Measurements from ENCODE around the gene CRIM1.

The CRIM1 gene

DNA sequence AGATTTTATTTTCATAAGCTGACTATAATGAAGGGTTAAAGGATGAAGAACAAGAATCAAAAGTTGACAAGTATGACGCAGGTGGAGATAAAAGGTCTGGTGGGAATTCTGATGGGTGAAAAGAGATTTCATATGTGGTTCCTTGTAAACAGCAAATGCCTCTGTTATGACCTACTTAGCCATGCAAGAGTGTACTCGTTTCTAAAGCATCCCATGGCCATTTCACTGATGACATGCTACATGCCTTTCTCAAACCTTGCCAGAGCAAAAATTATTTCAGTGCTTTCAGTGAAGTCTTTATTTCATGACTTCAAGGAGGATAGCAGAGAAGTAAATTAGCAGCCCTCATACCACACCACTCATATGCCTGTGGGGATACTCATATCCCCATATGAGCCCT lies 170.6 kb downstream of the CRIM1 start:
- DNase-seq, result no peak

DNA sequence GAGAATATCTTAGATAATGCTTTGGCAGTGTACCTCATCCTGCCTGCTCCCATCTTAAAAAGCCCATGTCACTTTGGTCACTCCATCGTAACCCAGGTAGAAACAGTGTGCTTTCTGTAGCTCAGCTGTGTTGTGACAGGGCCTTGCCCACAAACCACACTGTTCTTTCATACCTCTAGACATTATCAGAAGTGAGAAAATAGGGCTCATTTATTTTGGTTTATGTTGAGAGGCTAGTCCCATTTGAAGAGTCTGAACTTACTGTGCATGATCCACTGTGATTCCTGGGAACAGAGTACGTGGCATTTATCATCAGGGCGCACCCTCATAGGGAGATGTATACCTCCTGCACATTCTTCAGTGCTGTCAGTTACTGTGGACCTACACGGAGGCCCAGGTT lies 172.7 kb downstream of the CRIM1 start:
- no peak for DNase-seq

DNA sequence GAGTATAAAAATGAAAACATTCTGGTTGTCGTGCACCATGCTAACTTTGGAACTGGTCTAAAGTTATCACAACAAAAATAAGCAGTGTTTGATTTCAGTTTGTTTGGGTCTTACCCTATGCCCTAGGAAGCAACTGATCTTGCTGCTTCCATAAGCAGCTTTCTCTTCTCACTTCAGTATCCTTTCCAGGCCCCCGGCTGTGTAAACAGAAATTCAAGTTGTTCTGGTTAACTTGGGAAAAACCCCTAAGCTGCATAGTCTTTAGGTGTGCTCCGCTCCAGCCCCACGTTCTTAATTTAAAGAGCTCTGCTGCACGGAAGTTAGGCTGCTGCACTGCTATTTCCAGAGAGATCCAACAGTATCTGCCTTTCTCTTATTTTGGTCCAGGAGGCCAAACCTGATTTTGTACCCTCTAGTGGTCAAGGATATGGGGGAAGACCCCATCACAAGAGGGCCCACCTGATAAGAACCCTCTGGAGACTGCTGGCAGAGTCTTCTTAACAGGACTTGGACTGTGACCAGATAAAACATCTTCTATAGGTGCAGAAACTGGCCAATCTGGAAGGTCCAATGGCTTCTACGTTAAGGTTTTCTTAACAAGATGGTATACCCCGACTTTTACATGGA lies 173.3 kb downstream of the CRIM1 start:
- no peak for DNase-seq

DNA sequence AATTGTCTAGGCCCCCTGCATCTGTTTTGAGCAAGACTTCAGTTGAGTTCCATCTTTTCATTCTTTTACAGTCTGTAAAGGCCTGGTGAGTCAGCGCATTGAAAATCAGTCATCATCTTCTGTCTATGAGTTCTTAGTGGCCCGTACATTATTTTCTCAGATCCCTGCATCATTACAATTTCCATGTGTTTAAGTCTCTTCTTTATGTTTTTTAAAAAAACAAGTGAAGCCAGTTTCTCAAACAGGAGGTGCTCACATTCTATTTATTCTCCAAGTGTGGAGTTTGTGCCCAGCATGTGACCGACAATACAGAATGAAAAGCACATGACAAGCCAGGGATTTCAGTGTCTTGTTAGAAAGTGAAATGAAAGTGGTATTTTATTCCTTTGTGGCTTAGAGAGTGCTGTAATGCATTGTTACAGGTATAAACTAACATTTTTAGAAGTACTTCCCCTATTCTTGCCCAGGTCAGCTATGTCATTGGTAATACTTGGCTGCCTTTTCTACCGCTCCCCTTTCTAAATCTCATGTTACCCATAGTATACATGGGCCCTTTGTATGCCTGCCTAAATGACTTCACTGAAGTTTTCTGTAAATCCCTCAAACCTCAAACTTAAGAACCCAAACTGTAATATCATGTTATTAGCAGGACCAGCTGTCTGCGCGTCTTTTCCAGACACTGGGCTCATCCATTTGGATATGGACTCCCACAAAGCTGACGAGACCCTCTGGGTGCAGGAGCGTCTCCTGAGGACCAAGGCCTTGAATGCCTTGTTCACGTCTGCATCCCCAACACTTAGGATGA lies 174.8 kb downstream of the CRIM1 start:
- peak; percentile 8 to 40 (median 28) for DNase-seq

DNA sequence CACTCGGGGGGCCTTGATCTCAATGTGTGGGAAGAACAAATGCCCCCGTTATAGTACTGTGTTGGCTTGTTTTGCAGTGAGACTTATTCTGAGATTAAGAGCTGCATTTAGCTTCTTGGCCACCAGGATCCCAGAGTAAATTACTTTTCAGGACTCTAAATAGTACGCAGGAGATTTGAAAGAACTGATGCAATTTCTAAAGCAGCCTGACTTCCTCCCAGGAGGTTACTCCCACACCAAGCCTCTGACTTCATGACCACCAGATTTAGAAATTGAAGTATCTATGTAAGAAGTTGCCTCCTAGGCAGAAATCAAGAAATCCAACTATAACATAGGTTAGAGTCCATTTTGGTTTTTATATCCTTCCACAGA lies 175.4 kb downstream of the CRIM1 start:
- DNase-seq, result peak; percentile 80 to 91 (median 86)

DNA sequence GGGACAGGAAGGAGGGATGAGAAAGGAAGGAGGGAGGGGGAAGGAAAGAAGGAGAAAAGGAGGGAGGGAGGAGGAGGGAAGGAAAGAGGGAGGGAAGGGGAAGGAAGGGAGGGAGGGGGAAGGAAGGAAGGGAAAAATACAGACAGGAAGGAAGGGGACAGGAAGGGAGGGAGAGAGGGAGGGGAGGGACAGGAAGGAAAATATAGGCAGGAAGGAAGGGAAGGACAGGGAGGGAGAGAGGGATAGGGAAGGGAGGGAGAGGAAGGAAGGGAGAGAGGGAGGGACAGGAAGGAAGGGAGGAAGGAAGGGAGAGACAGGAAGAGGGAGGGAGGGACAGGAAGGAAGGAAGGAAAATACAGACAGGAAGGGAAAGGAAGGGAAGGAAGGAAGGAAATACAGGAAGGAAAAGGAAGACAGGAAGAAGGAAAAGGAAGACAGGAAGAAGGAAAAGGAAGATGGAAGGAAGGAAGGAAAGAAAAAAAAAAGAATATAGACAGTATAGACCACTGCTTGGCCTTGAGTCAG lies 178.8 kb downstream of the CRIM1 start:
- no peak for DNase-seq

DNA sequence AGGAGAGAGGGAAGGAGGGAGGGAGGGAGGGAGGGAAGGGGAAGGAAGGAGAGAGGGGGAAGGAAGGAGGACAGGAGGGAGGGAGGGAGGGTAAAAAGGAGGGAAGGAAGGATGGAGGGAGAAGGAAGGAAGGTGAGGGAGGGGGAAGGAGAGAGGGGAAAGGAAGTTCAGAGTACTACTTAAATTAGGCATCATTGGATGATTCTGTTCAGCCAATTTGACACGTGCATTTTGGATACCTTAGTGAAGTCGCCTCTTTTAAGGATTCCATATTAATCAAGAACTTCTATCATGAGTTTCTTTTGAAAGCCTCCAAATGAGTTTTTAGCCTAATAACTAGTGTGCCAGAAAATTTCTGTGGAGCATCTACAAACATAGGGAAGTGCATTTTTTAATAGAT lies 179.5 kb downstream of the CRIM1 start:
- DNase-seq, result no peak

DNA sequence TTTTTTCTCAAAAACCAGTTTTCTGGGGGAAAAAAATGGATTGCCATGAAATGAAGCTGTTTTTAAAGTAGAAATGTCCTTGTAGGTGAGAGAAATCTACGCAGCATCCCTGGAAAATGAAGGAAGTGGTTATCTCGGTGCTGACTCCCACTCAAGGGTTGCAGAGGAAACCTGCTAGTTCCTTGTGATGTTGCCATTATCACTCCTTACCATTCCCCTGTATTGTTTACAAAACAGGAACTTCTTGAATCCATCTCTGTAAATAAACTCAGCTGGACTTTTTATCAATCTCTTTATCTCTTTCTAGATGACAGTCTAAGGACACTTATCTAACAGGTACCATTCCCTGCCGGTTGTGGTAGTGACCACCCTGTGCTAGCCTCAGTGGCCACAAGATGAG lies 181.2 kb downstream of the CRIM1 start:
- no peak for DNase-seq

DNA sequence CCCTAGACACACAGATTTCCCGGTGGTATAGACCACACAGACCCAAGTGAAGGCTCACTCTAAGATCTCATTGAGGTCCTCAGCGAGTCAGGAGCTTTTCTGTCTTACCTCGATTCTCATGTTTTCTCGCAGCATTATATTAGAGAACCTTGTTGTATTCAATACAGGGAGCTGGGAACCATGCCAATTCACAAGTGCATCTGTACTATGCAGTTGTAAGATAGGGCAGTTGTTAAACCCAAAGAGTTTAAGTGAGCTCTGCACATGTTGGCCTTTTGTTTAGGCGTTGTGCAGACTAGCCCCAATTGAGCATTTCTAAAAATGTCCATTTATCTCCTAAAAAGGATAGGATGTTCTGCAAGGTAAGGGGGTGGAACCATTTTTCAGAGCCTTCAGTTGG lies 182.8 kb downstream of the CRIM1 start:
- DNase-seq, result no peak

DNA sequence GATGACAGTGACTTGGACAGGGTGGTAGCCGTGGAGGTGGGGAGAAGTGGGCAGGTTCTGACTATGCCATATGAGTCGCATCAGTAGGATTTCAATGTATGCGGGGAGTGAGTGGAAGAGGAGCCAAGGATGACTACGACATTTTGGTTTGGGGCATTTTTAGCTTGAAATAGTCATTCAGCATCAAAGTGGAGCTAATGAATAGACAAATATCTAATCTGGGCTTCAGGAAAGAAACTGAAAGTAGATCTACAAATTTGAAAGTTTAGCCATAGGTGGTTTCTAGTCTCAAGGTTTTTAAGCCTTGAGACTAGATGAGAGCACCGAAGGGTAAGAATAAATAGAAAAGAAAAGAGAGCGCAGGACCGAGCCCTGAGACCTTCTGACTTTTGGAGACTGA lies 184.1 kb downstream of the CRIM1 start:
- DNase-seq, result no peak

DNA sequence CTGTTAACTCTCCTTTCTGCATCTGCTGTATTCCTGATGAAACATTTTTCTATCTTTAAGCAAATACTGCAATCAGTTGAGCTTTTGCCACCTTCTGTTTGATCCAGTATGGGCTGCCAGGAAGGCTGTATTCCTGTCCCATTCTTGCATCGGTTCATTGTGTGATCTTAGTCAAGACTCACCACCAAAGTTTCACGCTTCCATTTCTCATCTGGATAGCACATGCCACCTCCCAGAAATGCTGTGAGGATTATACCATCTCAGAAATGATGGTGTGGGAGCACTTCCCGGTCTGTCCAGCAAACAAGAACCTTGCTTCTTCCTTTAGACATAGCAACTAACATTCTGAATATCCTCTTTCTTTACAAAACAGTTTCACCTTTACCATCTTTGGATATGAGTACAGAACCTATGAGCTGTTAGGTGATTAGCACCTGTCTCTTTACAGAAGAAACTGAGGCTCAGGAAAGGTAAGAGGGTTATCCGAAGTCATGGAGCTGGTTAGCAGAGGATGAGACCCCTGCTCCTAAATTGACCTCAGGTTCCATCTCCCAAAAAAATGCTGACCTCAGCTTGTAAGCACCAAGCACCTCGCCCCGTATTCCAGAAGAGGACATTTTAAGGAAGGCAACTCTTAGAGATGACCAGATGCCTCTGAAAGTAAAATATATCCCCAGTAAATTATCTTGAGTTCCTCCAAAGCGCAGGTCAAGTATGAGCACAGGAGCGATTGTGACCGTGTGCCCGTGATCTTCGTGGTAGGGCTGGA lies 185.6 kb downstream of the CRIM1 start:
- no peak for DNase-seq

DNA sequence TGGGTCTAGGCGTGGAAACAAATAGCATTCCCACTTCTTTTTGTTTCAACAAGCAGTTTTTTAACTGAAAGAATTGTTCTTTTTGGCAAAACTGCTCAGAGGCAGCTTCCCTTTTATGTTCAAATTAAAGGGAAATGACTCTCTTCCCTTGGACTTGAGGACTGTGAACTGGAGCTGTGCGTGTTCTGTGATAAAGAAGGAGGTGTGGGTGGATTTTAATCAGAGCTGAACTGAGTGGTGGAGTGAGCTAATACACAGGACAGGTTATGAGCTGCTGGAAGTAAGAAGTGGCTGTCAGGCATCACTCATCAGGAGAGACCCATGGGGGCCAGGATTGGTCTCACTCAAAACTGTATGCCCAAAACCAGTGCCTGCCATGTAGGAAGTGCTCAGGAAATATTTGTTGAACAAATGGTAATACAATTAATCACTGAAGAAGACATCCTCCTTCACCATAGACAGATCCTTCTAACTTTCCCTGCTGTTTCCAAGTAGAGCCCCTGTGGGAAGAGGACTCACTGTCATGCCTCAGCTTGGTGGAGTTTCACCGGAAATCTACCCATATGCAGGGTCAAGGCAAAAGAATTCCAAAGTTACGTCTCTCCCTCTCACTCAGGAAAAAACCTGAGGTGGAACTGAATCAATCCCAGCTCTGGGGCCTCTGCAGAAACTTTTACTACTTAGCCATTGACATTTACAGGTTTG lies 186.5 kb downstream of the CRIM1 start:
- peak; percentile 17 to 50 (median 30) for DNase-seq

DNA sequence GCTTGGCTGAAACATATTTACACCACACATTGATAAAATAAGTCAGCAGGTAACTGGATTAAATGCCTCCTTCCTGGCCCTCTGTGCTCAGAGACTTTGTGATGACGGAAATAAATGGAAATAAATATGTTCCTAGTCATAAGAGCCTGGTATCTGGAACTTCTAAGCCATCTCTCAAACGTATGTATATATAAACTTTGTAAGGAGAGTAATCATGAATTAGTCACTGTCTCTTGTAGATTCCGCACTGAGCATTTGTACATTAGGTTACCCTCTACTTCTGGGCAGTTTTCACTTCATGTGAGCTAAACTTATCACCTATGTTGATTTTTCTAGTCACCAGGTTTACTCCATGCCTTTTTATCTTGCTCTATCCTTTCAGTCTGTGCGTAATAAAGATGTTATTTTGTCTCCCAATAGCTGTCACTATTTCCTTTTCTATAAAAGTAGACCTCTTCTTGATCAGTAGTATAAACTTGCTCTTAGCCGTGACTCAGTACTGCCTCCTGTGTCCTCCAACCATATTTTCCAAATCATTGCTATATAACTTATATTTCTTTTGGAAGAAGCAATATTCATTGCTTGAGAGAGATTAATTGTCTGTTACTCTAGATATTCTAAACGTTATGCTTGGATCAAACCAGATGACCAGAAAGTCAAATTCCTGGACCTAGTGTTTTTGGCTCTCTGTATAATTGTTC lies 189.2 kb downstream of the CRIM1 start:
- DNase-seq, result no peak

DNA sequence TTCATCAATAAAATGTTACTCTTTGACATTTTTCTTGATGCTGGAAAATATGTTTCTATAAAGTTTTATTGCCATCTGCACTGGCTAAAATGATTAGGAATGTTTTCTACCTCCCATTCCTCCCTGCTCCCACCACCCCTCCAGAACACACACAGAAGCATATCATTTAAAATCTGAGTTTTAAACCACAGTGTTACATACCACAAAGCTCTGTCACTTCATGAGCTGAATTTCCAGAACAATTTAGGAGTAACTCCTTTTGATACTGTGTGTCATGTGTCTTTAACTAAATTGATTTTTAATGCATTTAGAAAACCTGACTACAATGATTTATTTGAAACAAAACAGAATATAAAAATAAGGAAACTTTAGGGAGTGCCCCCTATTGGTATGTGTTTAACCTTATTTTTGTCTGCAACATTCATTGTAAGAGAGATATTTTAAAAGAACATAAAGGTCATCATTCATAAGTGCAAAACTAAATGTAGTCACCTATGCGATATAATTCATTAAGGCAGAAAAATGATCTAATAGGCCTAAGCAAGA lies 190.4 kb downstream of the CRIM1 start:
- no peak for DNase-seq

DNA sequence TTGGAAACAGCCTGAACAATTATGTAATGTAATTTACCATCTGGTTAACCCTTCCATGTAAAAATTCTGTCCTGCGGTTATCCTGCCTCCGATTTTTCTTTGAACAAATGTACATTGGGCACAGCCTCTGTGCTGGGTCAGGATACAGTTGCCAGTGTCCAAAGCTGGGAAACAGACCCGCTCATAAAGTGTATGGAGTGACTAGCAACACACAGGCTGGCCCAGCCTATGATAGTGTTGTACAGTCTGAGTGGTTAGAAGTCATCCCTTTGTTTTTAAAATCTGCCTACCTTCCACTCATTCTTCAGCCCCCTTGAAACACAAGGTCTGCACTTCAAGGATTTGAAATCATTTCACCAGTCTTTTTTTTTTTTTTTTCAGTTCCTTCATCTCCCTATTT lies 192.3 kb downstream of the CRIM1 start:
- no peak for DNase-seq

DNA sequence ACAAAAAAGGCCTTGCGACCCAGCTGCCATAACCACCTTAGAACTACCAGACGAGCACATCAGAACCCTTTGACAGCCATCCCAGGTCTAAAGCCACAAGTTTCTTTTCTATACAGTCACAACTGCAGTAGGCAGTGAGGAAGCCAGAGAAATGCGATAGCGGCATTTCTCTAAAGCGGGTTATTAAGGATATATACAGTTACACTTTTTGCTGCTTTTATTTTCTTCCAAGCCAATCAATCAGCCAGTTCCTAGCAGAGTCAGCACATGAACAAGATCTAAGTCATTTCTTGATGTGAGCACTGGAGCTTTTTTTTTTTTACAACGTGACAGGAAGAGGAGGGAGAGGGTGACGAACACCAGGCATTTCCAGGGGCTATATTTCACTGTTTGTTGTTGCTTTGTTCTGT lies 193.6 kb downstream of the CRIM1 start:
- DNase-seq, result peak in 2 of 4 experiments; percentile 14 to 15

DNA sequence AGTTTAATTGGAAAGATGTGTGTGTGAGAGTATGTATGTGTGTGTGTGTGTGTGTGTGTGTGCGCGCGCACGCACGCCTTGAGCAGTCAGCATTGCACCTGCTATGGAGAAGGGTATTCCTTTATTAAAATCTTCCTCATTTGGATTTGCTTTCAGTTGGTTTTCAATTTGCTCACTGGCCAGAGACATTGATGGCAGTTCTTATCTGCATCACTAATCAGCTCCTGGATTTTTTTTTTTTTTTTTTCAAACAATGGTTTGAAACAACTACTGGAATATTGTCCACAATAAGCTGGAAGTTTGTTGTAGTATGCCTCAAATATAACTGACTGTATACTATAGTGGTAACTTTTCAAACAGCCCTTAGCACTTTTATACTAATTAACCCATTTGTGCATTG lies 194.4 kb downstream of the CRIM1 start:
- no peak for DNase-seq

DNA sequence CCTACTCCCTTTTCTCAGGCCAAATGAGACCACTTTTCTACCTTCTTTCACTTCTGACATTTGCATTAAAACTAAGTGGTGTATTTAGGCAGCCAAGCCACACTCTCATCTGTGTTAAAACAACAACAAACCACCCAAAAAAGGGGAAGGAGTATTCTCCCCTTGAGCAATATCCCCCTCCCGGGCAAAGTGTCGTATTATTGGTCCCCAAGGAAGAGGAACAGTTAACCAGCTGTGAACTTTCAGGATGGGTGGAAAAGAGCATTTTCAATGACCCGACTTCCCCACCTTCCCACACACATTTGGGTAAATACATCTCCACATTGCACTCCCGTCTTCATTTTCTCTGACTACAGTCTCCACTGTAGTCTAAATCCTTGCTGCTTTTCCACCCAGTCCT lies 198.1 kb downstream of the CRIM1 start:
- peak; percentile 79 to 89 (median 82) for DNase-seq

DNA sequence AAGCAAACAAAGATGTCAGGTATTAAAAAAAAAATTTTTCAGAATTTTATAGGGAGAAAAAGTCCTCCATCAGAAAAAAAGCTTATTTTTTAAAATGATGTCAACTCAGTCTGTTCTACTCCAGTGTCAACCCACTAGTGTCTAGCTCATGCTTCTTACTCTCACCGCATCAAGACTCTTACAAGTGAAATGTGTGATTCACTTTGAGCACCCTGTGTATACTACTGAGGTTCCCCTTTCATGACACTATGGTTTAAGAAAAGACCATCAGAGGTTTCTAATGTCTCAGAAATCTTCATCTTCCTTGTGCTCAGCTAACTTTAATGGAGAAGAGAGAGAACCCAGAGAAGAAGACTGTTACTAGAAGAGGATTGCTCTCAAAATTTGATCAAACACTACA lies 199.0 kb downstream of the CRIM1 start:
- peak in 3 of 4 experiments; percentile 24 to 64 (median 42) for DNase-seq

DNA sequence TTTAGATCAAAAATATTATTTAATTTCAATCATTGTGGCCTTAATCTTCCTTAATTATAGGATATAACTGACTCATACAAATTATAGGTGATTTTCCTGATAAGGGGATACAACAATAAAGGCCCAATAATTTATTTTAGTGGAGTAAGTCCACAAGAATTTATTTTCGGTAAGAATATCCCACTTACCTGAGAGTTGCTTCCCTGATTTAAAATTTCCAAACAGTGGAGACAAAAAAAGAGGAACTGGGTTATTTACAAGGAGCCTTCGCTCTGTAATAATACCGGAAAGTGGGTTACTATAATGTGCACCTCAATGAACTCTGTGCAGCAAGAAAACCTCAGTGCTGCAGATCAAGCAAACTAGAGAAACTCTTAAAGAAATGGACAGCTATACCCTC lies 200.2 kb downstream of the CRIM1 start:
- peak in 2 of 4 experiments; percentile 12 to 16 for DNase-seq

DNA sequence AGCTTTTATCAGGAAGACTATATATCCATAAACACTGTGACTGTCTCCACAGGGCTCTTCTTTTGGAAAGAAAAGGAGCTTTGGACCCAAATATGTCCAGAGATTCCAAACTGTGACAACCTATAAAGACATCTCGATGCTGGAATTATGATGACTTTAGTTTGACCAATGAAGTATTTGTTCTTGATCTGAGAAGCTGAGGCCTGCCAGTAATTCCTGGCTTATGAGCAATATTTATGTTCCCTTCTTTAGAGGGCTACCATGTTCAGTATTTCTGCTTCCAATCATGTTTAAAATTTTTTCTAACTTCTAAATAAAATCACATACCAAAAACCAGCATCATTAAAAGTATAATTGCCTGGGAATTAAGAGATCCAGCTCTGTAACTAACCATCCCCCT lies 201.3 kb downstream of the CRIM1 start:
- DNase-seq, result no peak

Data from suppressor macrophage (primary cell).